Thoracic aorta (tissue), 2 donors: ENCODE results near the gene PCP2. TPM values are rescaled to one million over a fixed set of nuclear protein-coding genes. Genes with fewer than 3 reads are reported as not detected.

ENCODE experiments used
- ATAC-seq: fragments of 150-250 bp; one replicate; pipeline ENCODE4 v1.8.0; 2017; ENCODE audit warnings: low read depth; ENCODE audit not compliant: insufficient number of reproducible peaks, low FRiP score
- DNase-seq: peaks from one replicate; pipeline ENCODE4 v3.0.0-alpha.2; 2020; ENCODE audit warnings: low spot score
- H3K27ac ChIP-seq, 2 donors: fragments of 200-600 bp; sonication (generic); 1 replicate in 1 of 2; 2 replicates in 1 of 2; pipeline ENCODE4 v1.5.1; 2016; ENCODE audit warnings: mild to moderate bottlenecking in 2 of 2, moderate library complexity in 2 of 2
- H3K27me3 ChIP-seq: fragments of 200-600 bp; sonication (generic); replicated peaks from 2 replicates; pipeline ENCODE4 v1.6.0; 2016; ENCODE audit warnings: mild to moderate bottlenecking; ENCODE audit not compliant: insufficient read depth
- H3K36me3 ChIP-seq: fragments of 200-600 bp; sonication (generic); one replicate; pipeline ENCODE4 v1.5.1; 2016
- H3K4me1 ChIP-seq, 2 donors: fragments of 200-600 bp; sonication (generic); 1 replicate in 1 of 2; 2 replicates in 1 of 2; pipeline versions ENCODE4 v1.5.1 to v1.6.0; 2016; ENCODE audit warnings: low read depth in 2 of 2, mild to moderate bottlenecking in 1 of 2; ENCODE audit not compliant: control insufficient read depth in 1 of 2
- H3K4me3 ChIP-seq: fragments of 200-600 bp; sonication (generic); 2 replicates; pipeline ENCODE4 v1.5.1; 2016; ENCODE audit warnings: mild to moderate bottlenecking
- H3K9me3 ChIP-seq: fragments of 200-600 bp; sonication (generic); 2 replicates; pipeline ENCODE4 v1.5.1; 2016
- total RNA-seq, 2 donors: library from RNA; depleted of rRNA; stranded (reverse); fragments of >200 nt; gene quantifications; one replicate each; pipeline versions ENCODE4 v1.1.0 to v1.2.3, GENCODE V29; 2016
- TF ChIP-seq, protein P1 (sequence below): fragments of 200-600 bp; sonication (generic); IDR thresholded peaks from one replicate; pipeline ENCODE4 v1.5.1; 2019; ENCODE audit warnings: antibody characterized with exemption

PCP2 gene
- total RNA-seq, 2 donors from 2014 or later = not detected

DNA sequence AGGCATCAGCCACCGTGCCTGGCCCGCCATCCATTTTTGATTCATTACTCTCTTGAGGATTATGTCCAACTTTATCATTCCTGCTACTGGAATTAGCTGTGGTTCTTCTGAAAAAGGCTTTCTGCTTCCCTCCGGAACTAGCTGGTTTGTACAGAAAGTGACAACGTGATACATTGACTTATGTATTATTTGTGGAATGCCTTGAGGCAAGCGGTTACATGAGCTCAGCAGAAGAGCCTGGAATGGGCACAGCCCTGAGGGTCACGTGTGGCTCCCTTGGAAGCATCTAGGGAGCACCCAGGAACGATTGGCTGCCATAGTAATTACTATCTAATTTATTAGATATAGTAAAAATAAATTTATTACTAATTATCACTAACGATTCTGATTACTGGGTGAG, 20.9 kb upstream of the PCP2 start:
- ATAC-seq (no peak), DNase-seq (no peak)
- no peaks in the 10 kb centered on the region for H3K27me3 ChIP-seq
- no peak overlapping the region for H3K27ac ChIP-seq
- TF ChIP-seq, protein P1, sequence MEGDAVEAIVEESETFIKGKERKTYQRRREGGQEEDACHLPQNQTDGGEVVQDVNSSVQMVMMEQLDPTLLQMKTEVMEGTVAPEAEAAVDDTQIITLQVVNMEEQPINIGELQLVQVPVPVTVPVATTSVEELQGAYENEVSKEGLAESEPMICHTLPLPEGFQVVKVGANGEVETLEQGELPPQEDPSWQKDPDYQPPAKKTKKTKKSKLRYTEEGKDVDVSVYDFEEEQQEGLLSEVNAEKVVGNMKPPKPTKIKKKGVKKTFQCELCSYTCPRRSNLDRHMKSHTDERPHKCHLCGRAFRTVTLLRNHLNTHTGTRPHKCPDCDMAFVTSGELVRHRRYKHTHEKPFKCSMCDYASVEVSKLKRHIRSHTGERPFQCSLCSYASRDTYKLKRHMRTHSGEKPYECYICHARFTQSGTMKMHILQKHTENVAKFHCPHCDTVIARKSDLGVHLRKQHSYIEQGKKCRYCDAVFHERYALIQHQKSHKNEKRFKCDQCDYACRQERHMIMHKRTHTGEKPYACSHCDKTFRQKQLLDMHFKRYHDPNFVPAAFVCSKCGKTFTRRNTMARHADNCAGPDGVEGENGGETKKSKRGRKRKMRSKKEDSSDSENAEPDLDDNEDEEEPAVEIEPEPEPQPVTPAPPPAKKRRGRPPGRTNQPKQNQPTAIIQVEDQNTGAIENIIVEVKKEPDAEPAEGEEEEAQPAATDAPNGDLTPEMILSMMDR = no peak
- no peak overlapping the region for H3K4me3 ChIP-seq
- no peaks in the 10 kb centered on the region for H3K36me3 ChIP-seq
- peaks cover 0 to 5% of the 10 kb centered on the region in 2 donors for H3K4me1 ChIP-seq
- H3K9me3 ChIP-seq = no peaks in the 10 kb centered on the region

DNA sequence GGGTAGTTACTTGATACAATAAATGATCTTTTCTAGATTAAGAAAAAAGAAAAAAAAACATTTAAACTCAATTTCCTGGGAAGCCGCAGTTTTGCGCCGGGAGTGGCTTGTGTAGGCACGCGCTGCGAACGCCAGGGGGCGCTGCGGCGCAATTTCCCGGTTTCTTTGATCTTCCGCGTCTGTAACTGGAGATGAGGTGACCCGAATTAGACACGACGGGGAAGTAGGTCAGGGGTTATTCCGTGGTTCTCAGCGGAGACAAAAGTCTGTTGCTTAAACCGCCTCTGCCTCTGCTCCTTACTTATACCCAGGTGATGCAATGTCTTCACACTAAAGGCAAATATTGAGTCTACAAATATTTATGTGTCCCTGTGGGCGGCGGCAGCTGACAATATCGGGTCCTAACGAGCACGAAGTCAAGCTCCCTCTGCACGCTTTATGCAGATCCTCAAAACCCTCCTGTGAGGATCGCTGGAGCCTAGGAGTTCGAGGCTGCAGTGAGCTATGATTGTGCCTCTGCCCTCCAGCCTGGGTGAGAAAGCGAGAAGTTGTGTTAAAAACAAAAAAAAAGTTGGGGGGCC, 18.6 kb upstream of the PCP2 start:
- Histone ChIP-seq H3K9me3 (no peaks in the 10 kb centered on the region), H3K27me3 (no peaks in the 10 kb centered on the region), H3K36me3 (no peaks in the 10 kb centered on the region), H3K4me1 (peaks cover 0 to 5% of the 10 kb centered on the region in 2 donors), H3K27ac (no peak overlapping the region), H3K4me3 (peak overlapping the region; percentile 49)
- DNase-seq (no peak), ATAC-seq (no peak)
- TF ChIP-seq, protein P1 = peak; percentile 94

DNA sequence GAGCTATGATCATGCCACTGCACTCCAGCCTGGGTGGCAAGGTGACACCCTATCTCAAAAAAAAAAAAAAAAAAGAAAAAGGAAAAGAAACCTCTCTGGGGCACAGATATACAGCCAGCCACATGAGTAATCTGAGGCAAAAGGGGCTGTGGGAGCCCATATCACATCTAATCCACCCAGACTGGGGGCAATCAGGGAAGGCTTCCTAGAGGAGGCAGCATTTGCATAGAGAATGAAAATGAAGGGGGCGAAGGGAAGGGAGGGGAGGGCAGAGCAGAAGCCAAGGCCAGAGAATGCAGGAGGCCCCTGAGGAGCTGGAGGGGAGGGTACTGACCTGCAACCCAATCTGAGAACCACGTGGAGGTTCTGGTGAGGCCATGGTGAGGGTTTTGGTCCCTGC, 16.6 kb upstream of the PCP2 start:
- TF ChIP-seq, protein P1 = no peak
- Histone ChIP-seq H3K4me3 (no peak overlapping the region), H3K27ac (no peak overlapping the region), H3K4me1 (peaks cover 0 to 5% of the 10 kb centered on the region in 2 donors), H3K36me3 (no peaks in the 10 kb centered on the region), H3K27me3 (no peaks in the 10 kb centered on the region), H3K9me3 (no peaks in the 10 kb centered on the region)
- no peak for DNase-seq
- no peak for ATAC-seq

DNA sequence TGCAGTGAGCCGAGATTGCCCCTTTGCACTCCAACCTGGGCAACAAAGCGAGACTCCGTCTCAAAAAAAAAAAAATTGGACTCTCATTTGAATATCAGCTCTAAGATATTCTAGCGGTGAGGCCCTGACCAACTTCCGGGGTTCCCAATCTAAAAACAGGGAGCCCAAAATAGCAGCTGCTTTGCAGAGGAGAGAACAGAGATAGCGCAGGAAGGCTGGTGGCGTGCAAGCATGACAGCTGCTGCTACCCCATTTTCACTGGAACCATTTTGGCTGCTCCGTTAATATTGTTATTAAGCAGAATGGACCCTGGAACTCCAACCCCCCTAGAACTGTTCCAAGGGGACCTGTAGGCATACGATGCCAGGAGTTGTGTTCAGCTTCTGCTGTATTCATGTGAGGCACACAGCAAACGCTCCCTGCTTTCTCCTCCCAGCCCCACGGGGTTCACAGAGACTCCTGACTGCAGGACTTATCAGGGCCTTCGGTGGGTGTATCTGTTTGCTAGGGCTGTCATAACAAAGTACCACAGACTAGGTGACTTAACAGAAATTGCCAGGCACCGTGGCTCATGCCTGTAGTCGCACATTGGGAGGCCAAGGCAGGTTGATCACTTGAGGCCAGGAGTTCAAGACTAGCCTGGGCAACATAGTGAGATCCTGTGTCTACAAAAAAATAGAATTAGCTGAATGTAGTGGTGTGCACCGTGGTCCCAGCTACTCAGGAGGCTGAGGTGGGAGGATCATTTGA, 14.9 kb upstream of the PCP2 start:
- no peak for ATAC-seq
- Histone ChIP-seq H3K36me3 (no peaks in the 10 kb centered on the region), H3K27me3 (no peaks in the 10 kb centered on the region), H3K9me3 (no peaks in the 10 kb centered on the region), H3K27ac (no peak overlapping the region), H3K4me1 (peaks cover 0 to 5% of the 10 kb centered on the region in 2 donors), H3K4me3 (no peak overlapping the region)
- no peak for DNase-seq
- TF ChIP-seq, protein P1 = no peak

DNA sequence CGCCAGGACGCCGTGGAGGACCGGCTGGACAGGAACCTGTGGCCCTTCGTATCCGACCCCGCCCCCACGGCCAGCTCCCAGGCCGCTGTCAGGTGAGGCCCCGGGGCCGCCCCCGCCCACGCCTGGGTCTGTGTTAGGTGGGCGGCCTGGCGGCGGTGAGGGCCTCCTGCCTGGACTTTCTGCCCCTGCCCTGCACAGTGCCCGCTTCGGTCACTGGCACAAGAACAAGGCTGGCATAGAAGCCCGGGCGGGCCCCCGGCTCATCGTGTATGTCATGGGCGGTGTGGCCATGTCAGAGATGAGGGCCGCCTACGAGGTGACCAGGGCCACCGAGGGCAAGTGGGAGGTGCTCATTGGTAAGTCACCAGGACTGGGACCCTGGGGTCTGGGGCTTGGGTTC, 13.6 kb upstream of the PCP2 start:
- Histone ChIP-seq H3K27ac (no peak overlapping the region), H3K4me3 (no peak overlapping the region), H3K36me3 (no peaks in the 10 kb centered on the region), H3K4me1 (peaks cover 0 to 1% of the 10 kb centered on the region in 2 donors), H3K9me3 (no peaks in the 10 kb centered on the region), H3K27me3 (no peaks in the 10 kb centered on the region)
- TF ChIP-seq, protein P1 = no peak
- DNase-seq = no peak
- no peak for ATAC-seq
